ENCODE data around the gene ZNF212. TPM values are rescaled to one million over a fixed set of nuclear protein-coding genes. Genes with fewer than 3 reads are reported as not detected.

ZNF212 gene
- total RNA-seq, 1 experiment from 2014 or later, result 9.7 TPM

DNA sequence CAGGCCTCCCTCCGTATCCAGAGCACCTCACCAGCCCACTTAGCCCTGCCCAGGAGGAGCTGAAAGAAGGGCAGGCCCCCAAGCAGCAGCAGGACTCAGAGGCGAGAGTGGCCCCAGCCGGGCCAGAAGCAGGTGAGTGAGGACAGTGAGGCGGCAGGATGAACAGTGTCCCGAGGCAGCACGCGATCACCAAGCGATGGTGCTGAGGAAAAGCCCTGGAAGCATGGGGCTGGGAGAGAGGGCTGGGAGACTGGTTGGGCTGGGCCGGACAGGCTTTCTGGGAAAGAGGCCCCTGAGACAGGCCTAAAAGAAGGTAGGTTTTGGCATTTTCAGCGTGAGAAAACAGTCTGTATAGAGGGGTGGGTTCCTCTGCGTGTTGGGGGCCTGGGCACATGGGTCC lies 38.9 kb downstream of the ZNF212 start:
- Histone ChIP-seq H3K4me1 (ENCODE audit: insufficient read depth, low read length) (no peaks in the 10 kb centered on the region), H3K79me2 (ENCODE audit: low read length) (no peaks in the 10 kb centered on the region), H3F3A (ENCODE audit: low read length, unreplicated experiment) (no peaks in the 10 kb centered on the region), H3K4me3 (ENCODE audit: low read length) (no peak overlapping the region), H3K9ac (ENCODE audit: low read length) (no peak overlapping the region), H3K4me2 (ENCODE audit: low read length) (no peak overlapping the region), H3K27me3 (ENCODE audit: low read length) (no peaks in the 10 kb centered on the region), H3K9me3 (ENCODE audit: low read length) (no peaks in the 10 kb centered on the region), H4K20me1 (ENCODE audit: low read length) (no peaks in the 10 kb centered on the region), H2AFZ (ENCODE audit: low read length) (no peak overlapping the region), H3K9me2 (replicated peaks; ENCODE audit: low read length) (no peaks in the 10 kb centered on the region), H3K27ac (ENCODE audit: low read length) (no peak overlapping the region), H3K36me3 (ENCODE audit: low read depth, low read length) (peaks cover 3% of the 10 kb centered on the region; the same call in 1 of the 2 replicates)
- DNase-seq, result no peak
- no TSS peak for BruUV-seq (replicated peaks)
- CTCF ChIA-PET, result no interaction called here
- TF ChIP-seq EZH2 (IDR thresholded peaks at IDR 0.05; ENCODE audit: low read length, unreplicated experiment) (no peak), EZH2phosphoT487 (IDR thresholded peaks at IDR 0.05; ENCODE audit: borderline replicate concordance, low read length) (no peak)
- TF ChIP-seq, protein P1, sequence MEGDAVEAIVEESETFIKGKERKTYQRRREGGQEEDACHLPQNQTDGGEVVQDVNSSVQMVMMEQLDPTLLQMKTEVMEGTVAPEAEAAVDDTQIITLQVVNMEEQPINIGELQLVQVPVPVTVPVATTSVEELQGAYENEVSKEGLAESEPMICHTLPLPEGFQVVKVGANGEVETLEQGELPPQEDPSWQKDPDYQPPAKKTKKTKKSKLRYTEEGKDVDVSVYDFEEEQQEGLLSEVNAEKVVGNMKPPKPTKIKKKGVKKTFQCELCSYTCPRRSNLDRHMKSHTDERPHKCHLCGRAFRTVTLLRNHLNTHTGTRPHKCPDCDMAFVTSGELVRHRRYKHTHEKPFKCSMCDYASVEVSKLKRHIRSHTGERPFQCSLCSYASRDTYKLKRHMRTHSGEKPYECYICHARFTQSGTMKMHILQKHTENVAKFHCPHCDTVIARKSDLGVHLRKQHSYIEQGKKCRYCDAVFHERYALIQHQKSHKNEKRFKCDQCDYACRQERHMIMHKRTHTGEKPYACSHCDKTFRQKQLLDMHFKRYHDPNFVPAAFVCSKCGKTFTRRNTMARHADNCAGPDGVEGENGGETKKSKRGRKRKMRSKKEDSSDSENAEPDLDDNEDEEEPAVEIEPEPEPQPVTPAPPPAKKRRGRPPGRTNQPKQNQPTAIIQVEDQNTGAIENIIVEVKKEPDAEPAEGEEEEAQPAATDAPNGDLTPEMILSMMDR (conservative IDR thresholded peaks at IDR 0.05; ENCODE audit: low read depth, low read length), result no peak
- POLR2A ChIA-PET (ENCODE audit: unreplicated experiment), result no interaction called here
- intact Hi-C loops (cut with micrococcal nuclease), result no loop called here
- ATAC-seq, result no peak

DNA sequence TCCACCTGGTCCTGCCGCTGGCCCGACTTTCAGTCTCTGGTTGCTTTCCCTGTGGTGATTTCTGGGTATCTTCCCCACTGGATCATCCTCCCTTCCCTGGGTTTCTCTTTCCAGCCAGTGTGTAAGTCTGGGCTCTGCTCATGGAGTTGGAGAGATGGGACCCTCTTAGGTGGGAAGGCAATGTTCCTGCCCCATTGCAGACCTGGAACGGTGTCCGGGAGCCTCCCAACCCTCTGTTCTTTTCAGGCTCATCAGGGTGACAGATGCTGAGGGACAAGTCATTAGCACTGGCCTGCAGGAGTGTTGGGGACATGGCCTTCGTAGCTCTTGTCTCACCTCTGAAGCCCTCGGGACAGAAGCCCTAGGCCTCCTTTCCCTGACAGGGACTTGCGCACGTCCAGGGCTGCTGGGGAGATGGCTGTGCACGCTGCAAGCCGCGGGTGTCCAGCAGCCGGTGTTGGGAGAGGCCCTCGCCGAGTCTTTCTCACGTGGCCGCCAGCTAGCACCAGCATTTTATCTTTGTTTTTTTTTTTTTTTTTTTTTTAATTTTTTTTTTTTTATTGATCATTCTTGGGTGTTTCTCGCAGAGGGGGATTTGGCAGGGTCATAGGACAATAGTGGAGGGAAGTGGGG lies 39.8 kb downstream of the ZNF212 start:
- Histone ChIP-seq H3K4me3 (ENCODE audit: low read length) (no peak overlapping the region), H2AFZ (ENCODE audit: low read length) (no peak overlapping the region), H4K20me1 (ENCODE audit: low read length) (no peaks in the 10 kb centered on the region), H3K4me1 (ENCODE audit: insufficient read depth, low read length) (no peaks in the 10 kb centered on the region), H3F3A (ENCODE audit: low read length, unreplicated experiment) (no peaks in the 10 kb centered on the region), H3K27me3 (ENCODE audit: low read length) (no peaks in the 10 kb centered on the region), H3K79me2 (ENCODE audit: low read length) (no peaks in the 10 kb centered on the region), H3K27ac (ENCODE audit: low read length) (no peak overlapping the region), H3K9ac (ENCODE audit: low read length) (no peak overlapping the region), H3K36me3 (ENCODE audit: low read depth, low read length) (peaks cover 3% of the 10 kb centered on the region; the same call in 1 of the 2 replicates), H3K4me2 (ENCODE audit: low read length) (no peak overlapping the region), H3K9me2 (replicated peaks; ENCODE audit: low read length) (no peaks in the 10 kb centered on the region), H3K9me3 (ENCODE audit: low read length) (no peaks in the 10 kb centered on the region)
- POLR2A ChIA-PET (ENCODE audit: unreplicated experiment), result no interaction called here
- BruUV-seq (replicated peaks), result no TSS peak
- CTCF ChIA-PET, result interaction anchor here (0.6 kb wide), 1 partner anchor 84 kb away, joined by 3 read pairs; no protein-coding TSS in a partner anchor
- intact Hi-C loops (cut with micrococcal nuclease), result no loop called here
- no peak for DNase-seq
- ATAC-seq, result no peak
- TF ChIP-seq EZH2phosphoT487 (IDR thresholded peaks at IDR 0.05; ENCODE audit: borderline replicate concordance, low read length) (no peak), EZH2 (IDR thresholded peaks at IDR 0.05; ENCODE audit: low read length, unreplicated experiment) (no peak)
- TF ChIP-seq, protein P1 (conservative IDR thresholded peaks at IDR 0.05; ENCODE audit: low read depth, low read length), result no peak

DNA sequence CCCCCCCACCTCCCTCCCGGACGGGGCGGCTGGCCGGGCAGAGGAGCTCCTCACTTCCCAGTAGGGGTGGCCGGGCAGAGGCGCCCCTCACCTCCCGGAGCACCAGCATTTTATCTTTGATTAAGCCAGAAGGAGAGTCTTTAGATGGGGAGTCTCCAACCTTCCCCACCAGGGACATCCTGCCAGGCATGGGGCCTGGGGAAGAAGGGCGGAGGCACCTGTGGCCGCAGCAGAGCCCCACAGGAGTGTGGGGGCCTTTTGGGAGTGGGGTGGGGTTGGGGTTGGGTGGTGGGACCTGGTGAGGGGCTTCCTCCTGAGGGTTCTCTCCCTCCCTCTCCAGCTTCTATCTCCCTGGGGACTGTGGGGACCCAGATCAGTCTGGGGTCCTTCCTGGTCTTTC lies 40.7 kb downstream of the ZNF212 start:
- ChIA-PET CTCF (no interaction called here), POLR2A (ENCODE audit: unreplicated experiment) (no interaction called here)
- Histone ChIP-seq H3K9ac (ENCODE audit: low read length) (no peak overlapping the region), H3K79me2 (ENCODE audit: low read length) (no peaks in the 10 kb centered on the region), H3K27ac (ENCODE audit: low read length) (no peak overlapping the region), H3K36me3 (ENCODE audit: low read depth, low read length) (peaks cover 3% of the 10 kb centered on the region; the same call in 1 of the 2 replicates), H3F3A (ENCODE audit: low read length, unreplicated experiment) (no peaks in the 10 kb centered on the region), H2AFZ (ENCODE audit: low read length) (no peak overlapping the region), H3K27me3 (ENCODE audit: low read length) (no peaks in the 10 kb centered on the region), H3K9me3 (ENCODE audit: low read length) (no peaks in the 10 kb centered on the region), H3K4me3 (ENCODE audit: low read length) (no peak overlapping the region), H3K4me1 (ENCODE audit: insufficient read depth, low read length) (peaks cover 6% of the 10 kb centered on the region), H4K20me1 (ENCODE audit: low read length) (no peaks in the 10 kb centered on the region), H3K9me2 (replicated peaks; ENCODE audit: low read length) (no peaks in the 10 kb centered on the region), H3K4me2 (ENCODE audit: low read length) (no peak overlapping the region)
- no peak for ATAC-seq
- intact Hi-C loops (cut with micrococcal nuclease), result loop anchor here (10.0 kb wide), 1 partner anchor 215 kb away; the partner anchor contains the start of gene ZNF746
- no peak for TF ChIP-seq EZH2 (IDR thresholded peaks at IDR 0.05; ENCODE audit: low read length, unreplicated experiment)
- TF ChIP-seq, protein P1 (conservative IDR thresholded peaks at IDR 0.05; ENCODE audit: low read depth, low read length), result no peak
- no peak for TF ChIP-seq EZH2phosphoT487 (IDR thresholded peaks at IDR 0.05; ENCODE audit: borderline replicate concordance, low read length)
- no TSS peak for BruUV-seq (replicated peaks)
- no peak for DNase-seq

Data from PC-3 (cell line).